NCI-H2081 (cell line): ENCODE measurements around the gene NOX5.

Experiments used
- DNase-seq, 2 experiments: peaks; one replicate each; lab custom pipeline; 2025; lab: John Stamatoyannopoulos, UW

Gene NOX5

DNA sequence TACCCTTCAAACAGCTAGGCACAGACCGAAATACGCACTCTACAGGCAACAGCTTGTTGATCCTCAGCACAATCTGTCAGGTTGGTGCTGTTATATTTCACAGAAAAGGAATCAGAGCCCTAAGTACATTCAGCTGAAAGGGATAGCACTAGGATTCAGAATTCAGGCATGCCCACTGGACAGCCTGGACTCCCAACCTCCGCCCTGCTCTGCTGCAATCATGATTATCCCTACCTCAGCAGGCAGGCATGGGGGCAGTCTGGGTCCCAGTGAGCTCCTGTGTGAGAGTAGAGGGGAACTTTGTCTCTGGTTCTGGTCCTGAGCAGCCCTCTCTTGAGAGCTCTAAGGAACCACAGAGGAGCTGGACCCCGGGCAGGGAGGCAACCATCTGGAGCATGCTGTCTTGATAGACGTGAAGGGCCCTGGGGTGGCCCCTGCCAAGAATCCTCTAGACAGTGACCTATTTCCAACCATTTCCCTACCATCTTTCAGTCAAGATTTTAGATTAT lies 23.4 kb upstream of the NOX5 start:
- DNase-seq = no peak

- no peak for DNase-seq
Observed at GRCh38 chr15:68991723-68992122, 22.8 kb upstream of the NOX5 start.

DNA sequence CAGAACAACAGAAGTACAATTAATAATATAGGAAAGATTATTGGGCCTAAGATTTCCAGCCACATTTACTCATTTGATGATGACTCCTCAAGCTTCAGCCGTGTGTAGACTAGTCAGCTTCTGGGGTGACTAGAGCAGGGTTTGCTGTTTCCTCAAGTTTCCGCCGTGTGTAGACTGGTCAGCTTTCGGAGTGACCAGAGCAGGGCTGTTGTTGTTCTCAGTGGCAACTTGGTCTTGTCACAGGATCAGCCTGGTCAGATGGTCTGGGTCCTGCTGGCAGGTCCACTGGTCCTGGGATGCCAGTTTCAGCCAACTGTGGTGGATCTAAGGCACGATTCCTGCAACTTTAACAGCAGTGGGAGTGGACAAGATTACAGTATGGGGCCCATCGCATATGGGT lies 21.8 kb upstream of the NOX5 start:
- no peak for DNase-seq

DNA sequence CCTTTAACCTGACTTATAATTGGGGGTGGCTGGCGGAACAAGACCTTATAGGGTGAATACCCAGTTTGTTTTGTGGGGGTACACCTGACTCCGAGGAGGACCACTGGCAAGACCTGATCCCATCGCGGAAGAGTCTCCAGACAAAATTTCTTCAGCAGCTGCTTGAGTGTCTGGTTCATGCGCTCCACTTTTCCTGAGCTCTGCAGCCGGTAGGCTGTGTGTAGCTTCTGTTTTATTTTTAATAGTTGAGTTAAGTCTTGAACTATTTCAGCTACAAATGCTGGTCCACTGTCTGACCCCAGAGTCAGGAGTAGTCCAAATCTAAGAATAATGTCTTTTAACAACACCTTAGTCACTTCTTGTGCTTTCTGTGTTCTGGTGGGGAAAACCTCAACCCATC lies 21.2 kb upstream of the NOX5 start:
- no peak for DNase-seq

GRCh38 chr15:68994149-68994548 lies 20.3 kb upstream of the NOX5 start:
- DNase-seq = no peak

GRCh38 chr15:68994981-68995761 lies 19.3 kb upstream of the NOX5 start:
- no peak for DNase-seq

- no peak for DNase-seq
Observed at GRCh38 chr15:68997050-68997449, 17.4 kb upstream of the NOX5 start.

DNA sequence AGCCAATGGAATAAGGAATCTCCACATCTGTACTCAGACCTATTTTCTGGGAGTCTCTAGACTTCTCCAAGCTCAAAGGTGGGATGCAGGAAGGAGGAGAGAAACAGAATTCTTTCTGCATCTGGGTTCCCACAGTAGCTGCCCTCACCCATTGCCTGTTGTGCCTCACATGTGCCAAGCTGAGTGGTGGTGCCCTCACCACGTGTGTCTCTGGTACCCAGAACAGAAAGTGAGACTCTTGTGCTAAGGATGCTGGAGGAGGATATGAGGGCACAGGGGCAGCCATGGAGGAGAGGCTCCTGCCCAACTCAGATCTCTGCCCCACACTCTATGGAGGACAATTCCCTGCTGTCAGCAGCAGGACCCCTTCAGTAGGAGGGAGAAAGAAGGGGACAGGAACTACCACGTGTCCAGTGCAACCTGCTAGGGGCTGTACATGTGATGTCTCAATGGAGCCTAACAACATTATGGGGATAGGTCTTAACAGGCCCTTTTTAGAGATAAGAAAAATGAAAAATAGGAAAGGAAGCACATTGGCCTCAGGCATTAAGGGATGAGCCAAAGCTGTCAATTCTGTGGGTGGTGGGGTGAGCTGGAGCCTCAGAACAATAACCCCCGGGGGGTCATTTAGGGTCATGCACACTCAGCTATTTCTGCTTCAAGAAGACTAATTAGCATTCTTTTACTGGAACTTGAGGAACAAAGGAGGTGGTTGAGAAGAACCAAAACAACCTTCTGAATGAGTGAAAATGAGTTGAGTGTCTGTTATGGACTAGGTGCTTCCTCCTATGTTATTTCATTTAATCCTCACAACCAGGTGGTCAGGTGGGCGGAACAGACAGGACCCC lies 16.3 kb upstream of the NOX5 start:
- no peak for DNase-seq

DNA sequence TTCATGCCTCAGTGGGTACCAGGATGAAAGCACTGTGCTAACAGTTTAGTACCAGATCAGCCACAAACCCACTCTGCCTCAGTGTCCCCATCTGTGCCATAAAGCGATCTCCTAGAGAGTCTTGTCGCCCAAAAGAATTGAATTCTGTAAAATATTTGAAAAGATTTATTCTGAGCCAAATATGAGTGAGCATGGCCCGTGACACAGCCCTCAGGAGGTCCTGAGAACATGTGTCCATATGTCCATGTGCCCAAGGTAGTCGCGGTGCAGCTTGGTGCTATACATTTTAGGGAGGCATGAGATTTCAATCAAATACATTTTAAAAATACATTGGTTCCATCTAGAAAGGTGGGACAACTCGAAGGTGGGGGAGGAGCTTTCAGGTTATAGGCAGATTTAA lies 15.4 kb upstream of the NOX5 start:
- no peak for DNase-seq

DNA sequence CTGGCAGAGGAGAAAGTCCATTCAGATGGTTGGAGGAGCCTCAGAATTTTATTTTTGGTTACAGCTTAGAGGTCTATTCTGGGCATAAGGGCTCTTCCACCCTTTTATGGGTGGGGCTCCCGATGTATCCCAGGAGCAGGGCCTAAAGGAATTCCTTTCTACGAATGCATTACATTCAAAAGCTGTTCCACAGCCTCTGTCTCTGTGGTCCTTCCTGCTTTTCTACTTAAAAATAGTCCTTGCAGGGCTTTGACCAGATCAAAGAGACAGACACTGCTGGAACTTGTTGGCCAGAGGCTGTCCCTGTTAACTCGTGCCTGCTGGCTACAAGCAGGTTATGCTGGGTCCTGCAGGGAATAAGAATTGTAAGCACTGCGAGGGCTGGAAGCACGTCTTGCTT lies 14.4 kb upstream of the NOX5 start:
- DNase-seq = no peak

DNA sequence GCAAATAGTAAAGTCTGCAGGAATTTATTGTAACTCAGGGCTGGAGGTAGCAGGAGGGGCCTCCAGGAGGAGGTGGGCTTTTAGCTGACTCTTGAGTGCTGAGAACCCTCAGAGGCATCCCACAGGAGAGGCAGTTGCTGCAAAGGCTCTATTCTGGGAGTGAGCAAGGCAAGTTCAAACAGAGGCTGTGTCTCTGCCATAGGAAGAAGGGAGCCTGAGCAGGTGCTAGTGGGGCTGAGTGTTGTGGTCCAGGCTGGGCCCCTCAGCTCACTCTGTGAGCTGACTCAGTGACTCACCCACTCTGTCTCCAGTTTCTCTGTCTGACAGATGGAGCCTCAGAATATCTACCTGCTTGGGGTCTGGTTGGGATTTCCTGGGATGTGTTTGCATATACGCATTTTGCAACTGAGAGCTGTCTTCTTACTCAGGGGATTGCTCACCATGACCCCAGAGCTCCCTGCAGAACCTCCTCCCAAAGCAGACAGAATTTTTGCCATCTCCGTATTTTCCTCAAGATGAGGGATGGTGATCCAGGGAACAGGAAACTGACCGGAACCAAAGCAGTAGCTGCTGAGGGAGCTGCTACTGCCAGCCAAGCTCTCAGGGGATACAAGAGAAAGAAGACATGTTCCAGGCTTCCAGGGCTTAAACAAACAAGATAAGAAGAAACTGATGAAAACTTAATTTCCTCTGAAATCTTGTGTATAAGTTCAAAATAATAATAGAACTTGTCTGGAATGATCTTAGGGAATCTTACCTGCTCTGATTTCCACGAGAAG lies 13.6 kb upstream of the NOX5 start:
- DNase-seq = no peak

DNA sequence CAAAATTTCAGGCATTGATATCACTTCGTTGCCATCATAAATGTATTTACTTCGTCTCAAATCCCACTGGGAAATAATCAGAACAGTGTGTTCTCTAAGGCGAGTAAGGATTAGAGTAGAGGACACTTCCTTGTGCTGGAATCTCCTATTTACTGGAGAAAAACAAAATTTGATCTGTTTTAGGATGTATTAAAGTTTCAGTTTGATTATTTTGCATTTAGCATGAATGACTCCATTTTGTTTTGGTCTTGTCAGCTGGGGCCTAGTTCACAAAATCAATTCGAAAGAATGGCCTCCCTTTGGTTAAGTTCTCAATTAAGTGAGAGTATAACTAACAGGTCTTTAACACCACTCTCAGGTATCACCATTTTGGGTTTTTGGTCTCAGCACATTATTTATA lies 11.7 kb upstream of the NOX5 start:
- DNase-seq = no peak

GRCh38 chr15:69004011-69004410 lies 10.5 kb upstream of the NOX5 start:
- DNase-seq = no peak

- no peak for DNase-seq
Observed at GRCh38 chr15:69008056-69008455, 6.4 kb upstream of the NOX5 start.

DNA sequence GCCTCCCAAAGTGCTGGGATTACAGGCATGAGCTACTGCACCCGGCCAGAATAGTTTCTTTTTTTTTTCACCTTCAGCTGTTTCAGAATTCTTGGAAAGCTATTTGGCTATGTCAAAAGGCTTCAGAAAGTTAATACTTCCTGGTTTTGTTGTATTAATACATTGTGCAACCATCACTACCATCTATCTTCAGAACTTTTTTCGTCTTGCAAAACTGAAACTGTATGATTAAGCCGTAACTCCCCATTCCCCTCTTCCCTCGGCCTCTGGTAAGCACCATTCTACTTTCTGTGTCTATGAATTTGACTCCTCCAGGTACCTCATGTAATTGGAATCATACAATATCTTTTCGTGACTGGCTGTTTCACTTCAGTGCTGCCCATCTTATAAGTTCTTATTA lies 5.2 kb upstream of the NOX5 start:
- no peak for DNase-seq

DNA sequence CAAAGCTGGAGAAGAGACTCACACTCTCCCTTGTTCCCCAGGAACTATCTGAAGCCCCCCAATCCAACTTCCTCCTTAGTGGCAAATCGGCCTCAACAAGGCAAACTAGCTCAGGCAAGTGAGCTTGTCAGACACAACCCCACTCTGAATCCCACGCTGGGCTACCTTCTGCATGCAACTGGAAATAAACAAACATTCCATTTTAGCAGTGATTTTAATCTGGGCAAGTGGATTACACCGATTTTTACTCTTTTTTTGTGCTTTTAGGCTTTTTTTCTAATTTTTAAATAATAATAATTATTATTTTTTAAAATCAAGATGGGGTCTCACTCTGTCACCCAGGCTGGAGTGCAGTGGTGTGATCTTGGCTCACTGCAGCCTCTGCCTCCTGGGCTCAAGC lies 2.9 kb upstream of the NOX5 start:
- DNase-seq = no peak

DNA sequence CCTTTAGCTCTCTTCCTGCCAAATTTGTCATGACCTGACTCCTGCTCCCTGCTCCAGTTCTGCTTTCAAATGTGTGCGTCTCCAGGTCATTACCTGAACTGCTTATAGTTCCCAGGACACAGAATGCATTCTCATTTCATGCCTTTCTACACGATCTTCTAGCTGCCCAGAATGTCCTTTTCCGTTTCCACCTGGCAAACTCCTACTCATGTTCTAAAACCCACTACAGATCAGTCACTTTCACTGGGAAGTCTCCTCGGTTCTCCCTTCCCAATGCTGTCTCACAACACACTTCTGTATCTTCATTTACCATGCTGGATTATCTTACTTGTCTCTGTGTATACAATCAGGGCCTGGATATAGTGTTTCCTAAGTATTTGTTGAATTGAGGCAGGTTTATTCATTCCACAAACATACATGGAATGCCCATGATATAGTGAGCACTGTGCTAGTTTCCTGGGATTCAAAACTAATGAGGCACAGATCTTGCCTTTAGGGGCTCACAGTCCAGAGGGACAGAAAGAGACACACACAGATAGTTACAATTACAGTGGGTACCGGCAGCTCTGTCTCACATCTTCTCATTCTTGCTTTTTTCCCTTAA lies 1.6 kb upstream of the NOX5 start:
- DNase-seq = no peak

GRCh38 chr15:69013726-69014406 lies 629 bp upstream of the NOX5 start:
- no peak for DNase-seq

GRCh38 chr15:69015591-69015990 lies 1.1 kb downstream of the NOX5 start:
- no peak for DNase-seq

GRCh38 chr15:69016021-69016595 lies 1.6 kb downstream of the NOX5 start:
- DNase-seq = no peak

DNA sequence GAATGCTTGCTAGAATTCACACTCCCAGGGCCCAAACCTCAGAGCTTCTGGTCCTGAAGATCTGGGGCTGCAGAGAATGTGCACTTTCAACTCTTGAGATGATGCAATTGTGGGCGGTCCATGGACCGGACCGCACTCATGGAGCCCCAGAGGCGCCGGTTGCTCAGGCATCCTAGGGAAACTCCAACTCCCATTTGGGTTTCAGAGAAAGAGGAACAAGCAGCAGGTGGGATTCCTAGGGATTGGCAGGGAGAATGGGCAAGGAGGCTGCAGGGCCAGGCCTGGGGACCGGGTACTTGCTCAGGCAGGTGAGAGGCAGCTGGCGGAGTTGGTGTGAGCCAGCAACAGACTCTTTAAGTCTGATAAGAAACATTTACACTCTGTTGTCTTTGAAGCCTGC lies 3.5 kb downstream of the NOX5 start:
- DNase-seq = no peak
